ENCODE results near the gene NRAP.

DNA sequence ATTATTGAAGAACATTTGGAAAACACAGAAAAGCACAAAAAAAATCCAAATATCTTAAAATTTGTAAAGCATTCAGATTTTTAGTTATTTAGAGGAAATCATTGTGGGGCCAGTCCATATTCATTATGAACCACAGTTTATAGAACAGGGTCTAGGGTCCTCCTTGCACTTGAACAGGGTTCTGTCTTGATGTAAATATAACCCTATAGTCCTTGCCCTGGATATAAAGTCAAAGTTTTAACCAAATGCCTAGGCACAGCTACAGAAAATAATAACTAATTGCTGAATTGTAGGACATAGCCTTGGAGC, 41.5 kb upstream of the NRAP start:
- TF ChIP-seq EZH2 (IDR thresholded peaks at IDR 0.05; ENCODE audit: insufficient read depth, poor library complexity, severe bottlenecking) (no peak), EZH2phosphoT487 (IDR thresholded peaks at IDR 0.05; ENCODE audit: insufficient read depth, low read depth) (no peak)

Data from GM23248 (cell line).